Measurements from ENCODE around the gene DCP1B.

Gene DCP1B

GRCh38 chr12:1929985-1930802 lies 74.1 kb downstream of the DCP1B start:
- TF ChIP-seq, protein P1, sequence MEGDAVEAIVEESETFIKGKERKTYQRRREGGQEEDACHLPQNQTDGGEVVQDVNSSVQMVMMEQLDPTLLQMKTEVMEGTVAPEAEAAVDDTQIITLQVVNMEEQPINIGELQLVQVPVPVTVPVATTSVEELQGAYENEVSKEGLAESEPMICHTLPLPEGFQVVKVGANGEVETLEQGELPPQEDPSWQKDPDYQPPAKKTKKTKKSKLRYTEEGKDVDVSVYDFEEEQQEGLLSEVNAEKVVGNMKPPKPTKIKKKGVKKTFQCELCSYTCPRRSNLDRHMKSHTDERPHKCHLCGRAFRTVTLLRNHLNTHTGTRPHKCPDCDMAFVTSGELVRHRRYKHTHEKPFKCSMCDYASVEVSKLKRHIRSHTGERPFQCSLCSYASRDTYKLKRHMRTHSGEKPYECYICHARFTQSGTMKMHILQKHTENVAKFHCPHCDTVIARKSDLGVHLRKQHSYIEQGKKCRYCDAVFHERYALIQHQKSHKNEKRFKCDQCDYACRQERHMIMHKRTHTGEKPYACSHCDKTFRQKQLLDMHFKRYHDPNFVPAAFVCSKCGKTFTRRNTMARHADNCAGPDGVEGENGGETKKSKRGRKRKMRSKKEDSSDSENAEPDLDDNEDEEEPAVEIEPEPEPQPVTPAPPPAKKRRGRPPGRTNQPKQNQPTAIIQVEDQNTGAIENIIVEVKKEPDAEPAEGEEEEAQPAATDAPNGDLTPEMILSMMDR (IDR thresholded peaks at IDR 0.05; ENCODE audit: control extremely low read depth, extremely low read depth, low read depth, missing control alignments), result no peak
- CTCF ChIA-PET, result interaction anchor here (1.1 to 1.2 kb wide), 3 partner anchors 10 to 278 kb away, joined by 3 to 8 read pairs (median 4); no protein-coding TSS in a partner anchor
- DNase-seq (ENCODE audit: extremely low spot score), result peak; percentile 20
- POLR2A ChIA-PET, result no interaction called here

DNA sequence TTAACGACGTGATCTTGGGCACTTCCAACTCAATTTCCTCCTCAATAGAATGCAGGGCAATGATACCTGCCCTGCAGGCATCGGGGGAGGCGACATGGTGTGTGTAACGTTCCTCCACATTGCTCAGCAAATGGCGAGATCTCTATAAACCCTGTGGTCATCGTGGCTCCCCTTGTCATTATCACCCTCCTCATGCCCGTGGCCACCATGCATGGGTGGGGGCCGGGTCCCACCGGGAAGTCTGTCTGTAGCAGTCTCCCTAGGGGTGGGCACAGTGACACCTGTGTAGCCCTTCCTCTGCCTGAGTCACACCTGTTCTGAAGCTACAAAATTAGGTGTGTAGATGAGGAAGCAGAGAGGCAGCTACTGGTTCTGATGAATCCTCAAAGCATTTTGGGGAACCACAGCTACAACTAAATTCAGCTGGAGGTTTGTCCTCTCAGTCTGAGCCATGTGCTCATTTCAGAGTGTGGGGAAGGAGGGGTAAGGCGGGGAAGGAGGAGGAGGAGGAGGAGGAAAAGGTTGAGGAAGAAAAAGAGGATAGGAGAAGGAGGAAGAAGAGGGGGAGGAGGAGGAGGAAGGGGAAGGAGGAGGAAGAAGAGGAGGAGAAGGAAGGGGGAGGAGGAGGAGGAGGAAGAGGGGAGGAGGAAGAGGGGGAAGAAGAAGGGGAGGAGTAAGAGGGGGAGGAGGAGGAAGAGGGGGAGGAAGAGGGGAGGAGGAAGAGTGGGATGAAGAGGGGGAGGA lies 74.8 kb downstream of the DCP1B start:
- ChIA-PET CTCF (interaction anchor here (1.1 kb wide), 1 partner anchor 11 kb away, joined by 8 read pairs; no protein-coding TSS in a partner anchor), POLR2A (no interaction called here)
- TF ChIP-seq, protein P1 (IDR thresholded peaks at IDR 0.05; ENCODE audit: control extremely low read depth, extremely low read depth, low read depth, missing control alignments), result no peak
- no peak for DNase-seq (ENCODE audit: extremely low spot score)

- no peak for DNase-seq (ENCODE audit: extremely low spot score)
- POLR2A ChIA-PET, result no interaction called here
- CTCF ChIA-PET, result no interaction called here
- TF ChIP-seq, protein P1 (IDR thresholded peaks at IDR 0.05; ENCODE audit: control extremely low read depth, extremely low read depth, low read depth, missing control alignments), result no peak
Observed at GRCh38 chr12:1928439-1929121, 75.7 kb downstream of the DCP1B start.

GRCh38 chr12:1927751-1928351 lies 76.4 kb downstream of the DCP1B start:
- DNase-seq (ENCODE audit: extremely low spot score), result no peak
- ChIA-PET CTCF (interaction anchor here (0.8 to 1.7 kb wide), 2 partner anchors 12 to 46 kb away, joined by 3 to 10 read pairs; no protein-coding TSS in a partner anchor), POLR2A (no interaction called here)
- TF ChIP-seq, protein P1 (IDR thresholded peaks at IDR 0.05; ENCODE audit: control extremely low read depth, extremely low read depth, low read depth, missing control alignments), result no peak

GRCh38 chr12:1927051-1927680 lies 77.1 kb downstream of the DCP1B start:
- ChIA-PET POLR2A (no interaction called here), CTCF (interaction anchor here (0.7 to 1.7 kb wide), 4 partner anchors 8 to 292 kb away, joined by 3 to 10 read pairs (median 4); partner anchors contain the start of gene CACNA2D4)
- TF ChIP-seq, protein P1 (IDR thresholded peaks at IDR 0.05; ENCODE audit: control extremely low read depth, extremely low read depth, low read depth, missing control alignments), result no peak
- no peak for DNase-seq (ENCODE audit: extremely low spot score)

All from GM10248 (cell line).